GM12874 (cell line): Measurements from ENCODE around the gene TMPRSS7.

Experiments used
- CTCF ChIP-seq: IDR thresholded peaks from 2 replicates; pipeline ENCODE4 v1.5.1; 2011; ENCODE audit warnings: low read depth, mild to moderate bottlenecking, control low read depth, low read length, moderate library complexity; ENCODE audit not compliant: insufficient read depth

TMPRSS7 gene

DNA sequence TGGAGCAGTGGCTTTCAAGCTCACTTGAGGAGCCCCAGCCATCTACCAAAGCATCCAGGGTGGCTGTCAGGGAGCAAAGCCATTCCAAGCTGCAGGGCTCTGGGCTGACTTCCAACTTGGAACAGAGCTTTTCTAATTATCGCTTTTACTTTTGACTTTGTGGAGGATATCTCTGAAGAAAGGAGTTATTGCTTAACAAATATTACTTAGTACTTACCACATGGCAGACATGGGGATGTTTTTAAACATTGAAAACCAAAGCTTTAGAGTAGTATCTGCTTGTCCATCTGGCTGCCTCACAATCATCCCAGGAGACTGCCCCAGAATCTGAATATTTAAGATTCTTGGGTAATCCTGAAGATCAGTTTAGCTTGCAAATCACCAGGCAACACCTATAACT lies 26.9 kb upstream of the TMPRSS7 start:
- TF ChIP-seq CTCF: no peak

- no peak for TF ChIP-seq CTCF
These were observed 24.9 kb upstream of the TMPRSS7 start for GRCh38 chr3:112009670-112010069.

- TF ChIP-seq CTCF: no peak
These were observed 23.9 kb upstream of the TMPRSS7 start for GRCh38 chr3:112010636-112011035.

- no peak for TF ChIP-seq CTCF
These were observed 23.1 kb upstream of the TMPRSS7 start for GRCh38 chr3:112011376-112011940.

GRCh38 chr3:112012205-112012992 lies 22.1 kb upstream of the TMPRSS7 start:
- no peak for TF ChIP-seq CTCF

- TF ChIP-seq CTCF: peak; percentile 61
These were observed 21.3 kb upstream of the TMPRSS7 start for GRCh38 chr3:112013058-112013783.

- TF ChIP-seq CTCF: no peak
These were observed 20.8 kb upstream of the TMPRSS7 start for GRCh38 chr3:112013784-112014143.
